ENCODE data around the gene TMEM175. TPM values are rescaled to one million over a fixed set of nuclear protein-coding genes. Genes with fewer than 3 reads are reported as not detected.
"Not testable (repeated sequence)": the region's sequence is repeated elsewhere in the genome, so short reads cannot be mapped to it uniquely, and the experiment has no call there.

The TMEM175 gene
- total RNA-seq, 2 experiments from 2014 or later, result 11.0 to 11.2 TPM

DNA sequence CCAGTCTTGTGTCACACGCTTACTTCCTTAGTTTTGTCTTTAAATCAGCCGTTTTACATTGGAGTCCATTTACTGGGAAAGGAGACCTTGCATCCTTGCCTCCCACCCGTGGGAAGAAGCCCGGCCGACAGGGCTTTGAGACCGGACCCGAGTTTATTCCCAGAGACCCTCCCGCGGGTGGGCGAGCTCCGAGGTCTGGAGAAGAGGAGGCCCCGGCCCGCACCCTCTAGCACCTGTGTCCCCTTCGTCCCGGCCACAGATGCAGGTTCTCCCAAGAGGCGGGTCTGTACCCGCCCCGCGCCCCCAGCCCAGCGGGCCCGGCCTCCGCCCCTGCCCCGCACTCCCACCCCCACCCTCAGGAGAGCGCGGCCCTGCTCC, 64.7 kb downstream of the TMEM175 start:
- ChIA-PET CTCF (no interaction called here), POLR2A (no interaction called here)
- intact Hi-C loops (cut with micrococcal nuclease), result no loop called here
- H3K4me3 Mint-ChIP-seq, result no peak overlapping the region
- H3K9me3 Mint-ChIP-seq, result no peaks in the 10 kb centered on the region
- no peaks in the 10 kb centered on the region for H3K4me1 Mint-ChIP-seq (ENCODE audit: low read depth)
- TF ChIP-seq, protein P1, sequence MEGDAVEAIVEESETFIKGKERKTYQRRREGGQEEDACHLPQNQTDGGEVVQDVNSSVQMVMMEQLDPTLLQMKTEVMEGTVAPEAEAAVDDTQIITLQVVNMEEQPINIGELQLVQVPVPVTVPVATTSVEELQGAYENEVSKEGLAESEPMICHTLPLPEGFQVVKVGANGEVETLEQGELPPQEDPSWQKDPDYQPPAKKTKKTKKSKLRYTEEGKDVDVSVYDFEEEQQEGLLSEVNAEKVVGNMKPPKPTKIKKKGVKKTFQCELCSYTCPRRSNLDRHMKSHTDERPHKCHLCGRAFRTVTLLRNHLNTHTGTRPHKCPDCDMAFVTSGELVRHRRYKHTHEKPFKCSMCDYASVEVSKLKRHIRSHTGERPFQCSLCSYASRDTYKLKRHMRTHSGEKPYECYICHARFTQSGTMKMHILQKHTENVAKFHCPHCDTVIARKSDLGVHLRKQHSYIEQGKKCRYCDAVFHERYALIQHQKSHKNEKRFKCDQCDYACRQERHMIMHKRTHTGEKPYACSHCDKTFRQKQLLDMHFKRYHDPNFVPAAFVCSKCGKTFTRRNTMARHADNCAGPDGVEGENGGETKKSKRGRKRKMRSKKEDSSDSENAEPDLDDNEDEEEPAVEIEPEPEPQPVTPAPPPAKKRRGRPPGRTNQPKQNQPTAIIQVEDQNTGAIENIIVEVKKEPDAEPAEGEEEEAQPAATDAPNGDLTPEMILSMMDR (IDR thresholded peaks at IDR 0.05), result no peak
- H3K27ac Mint-ChIP-seq, result no peak overlapping the region
- DNase-seq, result no peak
- H3K36me3 Mint-ChIP-seq (ENCODE audit: low read depth), result no peaks in the 10 kb centered on the region
- ATAC-seq, result no peak
- peaks cover 24% of the 10 kb centered on the region for H3K27me3 Mint-ChIP-seq

DNA sequence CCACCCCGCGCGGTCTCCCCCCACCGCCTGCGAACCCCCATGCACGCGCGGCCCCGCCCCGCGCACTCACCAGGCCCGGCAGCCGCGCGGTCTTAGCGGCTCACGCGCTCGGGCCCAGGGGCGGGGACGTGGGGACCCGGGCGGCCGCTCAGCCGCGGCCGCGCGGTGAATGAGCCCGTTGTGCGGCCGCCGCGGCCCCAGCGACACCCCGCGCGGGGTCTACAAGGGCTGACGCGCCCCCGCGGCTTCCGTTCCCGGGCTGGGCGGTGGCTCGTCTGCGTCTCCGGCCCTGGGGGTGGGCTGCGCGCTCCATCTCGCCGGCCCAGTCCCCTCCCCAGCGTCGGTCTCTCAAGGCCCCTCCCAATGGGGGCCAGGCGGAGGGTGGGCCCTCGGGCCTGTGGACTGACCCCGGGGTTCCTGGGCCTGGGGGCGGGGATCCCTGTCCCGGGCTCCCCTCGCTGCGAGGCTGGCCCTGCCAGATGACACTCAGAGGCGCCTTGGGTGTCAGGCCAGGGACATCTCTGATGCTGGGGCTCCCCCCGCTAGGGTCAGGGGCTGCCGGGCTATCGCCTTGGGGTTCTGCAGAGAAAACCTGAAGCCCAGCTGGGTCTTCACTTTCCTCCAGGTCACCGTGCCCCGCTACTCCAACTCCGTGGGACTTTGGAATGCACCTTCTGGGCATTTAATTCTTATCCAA, 65.3 kb downstream of the TMEM175 start:
- ATAC-seq (peak; percentile 31), DNase-seq (no peak)
- POLR2A ChIA-PET, result no interaction called here
- intact Hi-C loops (cut with micrococcal nuclease), result no loop called here
- H3K36me3 Mint-ChIP-seq (ENCODE audit: low read depth), result no peaks in the 10 kb centered on the region
- H3K4me1 Mint-ChIP-seq (ENCODE audit: low read depth), result no peaks in the 10 kb centered on the region
- no peaks in the 10 kb centered on the region for H3K9me3 Mint-ChIP-seq
- no peak overlapping the region for H3K4me3 Mint-ChIP-seq
- CTCF ChIA-PET, result no interaction called here
- TF ChIP-seq, protein P1 (IDR thresholded peaks at IDR 0.05), result no peak
- H3K27me3 Mint-ChIP-seq, result peaks cover 27% of the 10 kb centered on the region
- H3K27ac Mint-ChIP-seq, result no peak overlapping the region

DNA sequence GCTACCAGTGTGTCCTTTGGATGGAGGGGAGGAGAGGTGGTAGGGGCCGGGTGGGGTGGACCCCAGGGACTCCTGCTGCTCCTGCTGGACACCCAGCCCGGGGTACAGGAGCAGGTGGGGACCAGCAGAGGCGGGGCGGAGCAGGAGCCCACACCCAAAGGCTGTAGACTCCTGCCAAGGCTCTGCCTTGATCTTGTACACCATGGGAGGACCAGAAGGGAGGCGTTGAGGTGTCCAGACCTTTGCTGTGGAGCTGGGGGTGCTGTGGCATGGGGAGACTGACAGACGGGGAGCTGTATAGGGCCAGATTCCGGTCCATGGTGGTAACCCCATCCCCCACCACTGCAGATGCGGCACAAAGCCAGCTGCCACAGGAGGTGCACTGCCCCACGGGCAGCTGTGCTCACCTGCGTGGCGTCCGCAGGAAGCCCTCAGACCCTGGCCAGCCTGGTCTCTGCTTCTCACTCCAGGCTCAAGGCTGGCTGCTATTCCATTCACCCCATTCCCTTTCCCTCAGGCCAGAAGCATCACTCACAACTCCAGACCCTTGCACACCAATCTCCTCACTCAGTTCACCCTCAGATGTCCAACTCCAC, 65.9 kb downstream of the TMEM175 start:
- ChIA-PET CTCF (interaction anchor here (0.9 kb wide), 1 partner anchor 11 kb away, joined by 3 read pairs; no protein-coding TSS in a partner anchor), POLR2A (no interaction called here)
- Mint-ChIP-seq H3K36me3 (ENCODE audit: low read depth) (no peaks in the 10 kb centered on the region), H3K4me1 (ENCODE audit: low read depth) (no peaks in the 10 kb centered on the region), H3K4me3 (no peak overlapping the region), H3K27ac (no peak overlapping the region), H3K27me3 (peaks cover 27% of the 10 kb centered on the region), H3K9me3 (no peaks in the 10 kb centered on the region)
- no peak for DNase-seq
- intact Hi-C loops (cut with micrococcal nuclease), result no loop called here
- TF ChIP-seq, protein P1 (IDR thresholded peaks at IDR 0.05), result no peak
- no peak for ATAC-seq

DNA sequence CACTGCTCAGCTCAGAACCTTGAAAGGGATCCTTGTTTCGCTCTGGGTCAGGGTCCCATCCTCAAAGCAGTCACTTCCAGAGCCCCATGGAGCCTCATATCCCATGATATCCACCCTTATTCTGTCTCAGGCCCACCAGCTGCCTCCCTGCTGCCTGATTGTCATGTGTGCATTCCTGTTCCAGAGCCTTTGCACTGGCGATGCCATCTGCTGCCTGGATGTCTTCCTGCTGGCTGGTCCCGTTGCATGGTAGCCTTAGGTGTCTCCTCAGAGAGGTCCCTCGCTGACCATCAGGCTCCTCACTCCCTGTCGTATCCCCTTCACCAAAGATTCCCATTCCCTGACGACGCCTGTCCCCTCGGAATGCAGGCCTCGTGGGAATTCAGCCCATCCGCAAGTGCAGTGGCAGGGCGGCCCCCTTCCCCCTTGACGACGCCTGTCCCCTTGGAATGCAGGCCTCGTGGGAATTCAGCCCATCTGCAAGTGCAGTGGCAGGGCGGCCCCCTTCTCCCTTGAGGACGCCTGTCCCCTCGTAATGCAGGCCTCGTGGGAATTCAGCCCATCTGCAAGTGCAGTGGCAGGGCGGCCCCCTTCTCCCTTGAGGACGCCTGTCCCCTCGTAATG, 67.1 kb downstream of the TMEM175 start:
- H3K36me3 Mint-ChIP-seq (ENCODE audit: low read depth); POLR2A ChIA-PET; H3K4me3 Mint-ChIP-seq; H3K9me3 Mint-ChIP-seq; ATAC-seq; intact Hi-C loops (cut with micrococcal nuclease); H3K4me1 Mint-ChIP-seq (ENCODE audit: low read depth); DNase-seq; H3K27ac Mint-ChIP-seq: not testable (repeated sequence)
- peaks cover 32% of the 10 kb centered on the region for H3K27me3 Mint-ChIP-seq
- CTCF ChIA-PET, result interaction anchor here (0.9 kb wide), 1 partner anchor 12 kb away, joined by 3 read pairs; no protein-coding TSS in a partner anchor

DNA sequence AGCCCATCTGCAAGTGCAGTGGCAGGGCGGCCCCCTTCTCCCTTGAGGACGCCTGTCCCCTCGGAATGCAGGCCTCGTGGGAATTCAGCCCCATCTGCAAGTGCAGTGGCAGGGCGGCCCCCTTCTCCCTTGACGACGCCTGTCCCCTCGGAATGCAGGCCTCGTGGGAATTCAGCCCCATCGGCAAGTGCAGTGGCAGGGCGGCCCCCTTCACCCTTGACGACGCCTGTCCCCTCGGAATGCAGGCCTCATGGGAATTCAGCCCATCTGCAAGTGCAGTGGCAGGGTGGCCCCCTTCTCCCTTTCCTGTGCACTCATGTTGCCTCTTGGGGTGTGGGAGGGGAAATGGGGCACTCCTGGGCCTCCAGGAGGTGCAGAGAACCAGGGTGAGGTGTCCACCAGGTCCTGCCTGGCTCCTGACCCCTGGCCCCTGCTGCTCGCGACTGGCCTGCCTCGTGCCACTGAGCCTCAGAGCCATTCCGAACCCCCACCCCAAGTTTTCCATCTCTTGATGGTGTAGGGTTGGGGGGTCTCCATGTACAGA, 67.7 kb downstream of the TMEM175 start:
- ChIA-PET POLR2A (no interaction called here), CTCF (no interaction called here)
- ATAC-seq (no peak), DNase-seq (no peak)
- intact Hi-C loops (cut with micrococcal nuclease), result no loop called here
- peaks cover 37% of the 10 kb centered on the region for H3K27me3 Mint-ChIP-seq
- TF ChIP-seq, protein P1 (IDR thresholded peaks at IDR 0.05), result no peak
- no peaks in the 10 kb centered on the region for H3K36me3 Mint-ChIP-seq (ENCODE audit: low read depth)
- H3K9me3 Mint-ChIP-seq, result no peaks in the 10 kb centered on the region
- H3K4me3 Mint-ChIP-seq, result no peak overlapping the region
- no peak overlapping the region for H3K27ac Mint-ChIP-seq
- no peaks in the 10 kb centered on the region for H3K4me1 Mint-ChIP-seq (ENCODE audit: low read depth)
